Renal pelvis (tissue), 12 donors: ENCODE results near the gene MAGEA2B. TPM values are rescaled to one million over a fixed set of nuclear protein-coding genes. Genes with fewer than 3 reads are reported as not detected.
"Not testable (repeated sequence)": the region's sequence is repeated elsewhere in the genome, so short reads cannot be mapped to it uniquely, and the experiment has no call there.

Experiments
- DNase-seq: peaks from one replicate; pipeline ENCODE4 v3.0.0-alpha.2; 2013
- long read RNA-seq, 16 experiments: transcript quantifications; one replicate each; lab custom pipeline, GENCODE V29; 2026
- polyA plus RNA-seq, 3 donors: library from polyadenylated mRNA; unstranded; fragments of 120-200 nt; gene quantifications; one replicate each; pipeline ENCODE4 v1.2.1, GENCODE V29; 2013; ENCODE audit not compliant: insufficient read length in 3 of 3

MAGEA2B gene
- not detected for polyA plus RNA-seq
- long read RNA-seq, donor 1: 0 reads
- long read RNA-seq, donor 2: 0 reads
- long read RNA-seq, donor 3: 0 reads
- long read RNA-seq, donor 4: 0 reads
- long read RNA-seq, donor 5: 0 reads
- long read RNA-seq, donor 6: 0 reads
- long read RNA-seq, donor 7: 0 reads
- long read RNA-seq, donor 8: 0 reads
- long read RNA-seq, donor 9: 0 reads
- long read RNA-seq, donor 10: 0 reads
- long read RNA-seq, donor 11: 0 reads
- long read RNA-seq, donor 12: 0 reads
- long read RNA-seq, donor 13: 0 reads
- long read RNA-seq, donor 14: 0 reads
- long read RNA-seq, donor 15: 0 reads
- long read RNA-seq, donor 16: 0 reads

DNA sequence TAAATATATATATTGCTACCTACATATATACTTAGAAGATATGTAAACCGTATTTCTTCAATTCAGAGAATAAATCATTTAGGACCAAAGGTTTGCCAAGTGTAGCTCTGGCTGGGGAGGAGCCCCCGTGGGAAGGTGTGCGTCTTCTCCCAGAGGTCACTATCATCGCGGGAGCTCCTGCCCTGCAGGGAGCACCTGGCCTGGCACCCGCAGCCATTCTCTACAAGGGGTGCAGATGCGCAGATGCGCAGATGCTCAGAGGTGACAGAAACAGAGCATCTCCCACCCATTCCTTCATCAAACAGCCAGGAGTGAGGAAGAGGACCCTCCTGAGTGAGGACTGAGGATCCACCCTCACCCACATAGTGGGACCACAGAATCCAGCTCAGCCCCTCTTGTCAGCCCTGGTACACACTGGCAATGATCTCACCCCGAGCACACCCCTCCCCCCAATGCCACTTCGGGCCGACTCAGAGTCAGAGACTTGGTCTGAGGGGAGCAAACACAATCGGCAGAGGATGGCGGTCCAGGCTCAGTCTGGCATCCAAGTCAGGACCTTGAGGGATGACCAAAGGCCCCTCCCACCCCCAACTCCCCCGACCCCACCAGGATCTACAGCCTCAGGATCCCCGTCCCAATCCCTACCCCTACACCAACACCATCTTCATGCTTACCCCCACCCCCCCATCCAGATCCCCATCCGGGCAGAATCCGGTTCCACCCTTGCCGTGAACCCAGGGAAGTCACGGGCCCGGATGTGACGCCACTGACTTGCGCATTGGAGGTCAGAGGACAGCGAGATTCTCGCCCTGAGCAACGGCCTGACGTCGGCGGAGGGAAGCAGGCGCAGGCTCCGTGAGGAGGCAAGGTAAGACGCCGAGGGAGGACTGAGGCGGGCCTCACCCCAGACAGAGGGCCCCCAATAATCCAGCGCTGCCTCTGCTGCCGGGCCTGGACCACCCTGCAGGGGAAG lies at the start of gene MAGEA2B:
Gene MAGEA2B (plus strand): TSS at position 814 of the 973 bp plus-strand sequence. CDS start 2,479 bp downstream, outside the sequence.
- DNase-seq: not testable (repeated sequence)

GRCh38 chrX:152674135-152674534 lies 40.3 kb upstream of the MAGEA2B start:
- no peak for DNase-seq

- DNase-seq: not testable (repeated sequence)
These were observed 39.8 kb upstream of the MAGEA2B start for GRCh38 chrX:152674652-152675051.

DNA sequence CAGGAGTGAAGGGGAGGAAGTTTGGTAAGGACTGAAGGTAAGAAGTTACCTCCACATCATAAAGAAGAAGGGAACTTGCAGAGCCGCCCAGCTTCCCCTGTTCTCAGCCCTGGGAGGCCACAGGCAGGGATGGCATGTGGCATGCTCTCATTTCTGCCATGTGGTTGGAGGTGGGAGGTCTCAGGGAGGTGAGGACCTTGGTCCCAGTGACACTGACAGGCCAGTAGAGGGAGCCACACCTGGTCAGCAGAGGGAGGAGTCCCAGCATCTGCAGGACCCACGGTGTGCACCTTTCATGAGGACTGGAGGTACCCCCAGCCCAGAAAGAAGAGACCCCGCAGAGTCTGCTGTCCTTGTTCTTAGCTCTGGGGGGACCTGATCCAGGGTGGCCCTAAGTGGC lies 33.4 kb upstream of the MAGEA2B start:
- DNase-seq: not testable (repeated sequence)

DNA sequence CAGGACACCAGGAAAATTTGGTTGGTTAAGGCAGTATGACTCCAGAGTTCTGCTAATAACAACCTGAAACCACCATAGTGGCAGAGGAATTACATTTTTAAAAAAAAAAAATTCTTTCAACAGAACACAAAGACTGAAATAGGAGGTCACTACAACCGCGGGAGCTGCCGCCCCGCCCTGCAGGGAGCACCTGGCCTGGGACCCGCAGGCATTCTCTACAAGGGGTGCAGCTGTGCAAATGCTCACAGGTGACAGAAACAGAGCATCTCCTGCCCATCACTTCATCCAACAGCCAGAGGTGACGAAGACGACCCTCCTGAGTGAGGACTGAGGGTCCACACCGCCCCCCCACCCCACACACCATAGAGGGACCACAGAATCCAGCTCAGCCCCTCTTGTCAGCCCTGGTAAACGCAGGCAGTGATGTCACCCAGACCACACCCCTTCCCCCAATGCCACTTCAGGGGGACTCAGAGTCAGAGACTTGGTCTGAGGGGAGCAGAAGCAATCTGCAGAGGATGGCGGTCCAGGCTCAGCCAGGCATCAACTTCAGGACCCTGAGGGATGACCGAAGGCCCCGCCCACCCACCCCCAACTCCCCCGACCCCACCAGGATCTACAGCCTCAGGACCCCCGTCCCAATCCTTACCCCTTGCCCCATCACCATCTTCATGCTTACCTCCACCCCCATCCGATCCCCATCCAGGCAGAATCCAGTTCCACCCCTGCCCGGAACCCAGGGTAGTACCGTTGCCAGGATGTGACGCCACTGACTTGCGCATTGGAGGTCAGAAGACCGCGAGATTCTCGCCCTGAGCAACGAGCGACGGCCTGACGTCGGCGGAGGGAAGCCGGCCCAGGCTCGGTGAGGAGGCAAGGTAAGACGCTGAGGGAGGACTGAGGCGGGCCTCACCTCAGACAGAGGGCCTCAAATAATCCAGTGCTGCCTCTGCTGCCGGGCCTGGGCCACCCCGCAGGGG lies 16.2 kb upstream of the MAGEA2B start, which contains the start of gene MAGEA3:
Gene MAGEA3 (plus strand): TSS at position 843 of the 980 bp plus-strand sequence. CDS start 2,039 bp downstream, outside the sequence.
- not testable (repeated sequence) for DNase-seq

- DNase-seq: not testable (repeated sequence)
These were observed 14.0 kb upstream of the MAGEA2B start for GRCh38 chrX:152700390-152700789.

DNA sequence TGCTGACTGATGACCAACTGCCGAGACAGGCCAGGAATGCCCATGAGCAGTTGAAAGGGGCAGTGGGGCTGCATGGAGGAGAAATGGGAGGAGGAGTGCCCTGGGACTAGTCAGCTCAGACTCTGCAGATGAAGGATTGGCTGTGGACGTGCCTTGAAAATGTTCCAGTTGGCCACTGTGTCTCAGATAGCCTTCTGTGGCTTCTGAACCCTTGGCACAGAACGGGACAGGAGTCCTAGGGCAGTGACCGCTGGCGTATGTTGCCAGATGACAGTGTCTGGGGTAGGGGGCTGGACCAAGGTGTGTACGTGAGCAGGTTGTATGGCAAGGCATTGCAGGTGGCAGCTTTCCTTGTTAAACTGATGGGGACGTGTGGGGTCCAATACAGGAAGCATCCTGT lies 7.9 kb upstream of the MAGEA2B start:
- DNase-seq: not testable (repeated sequence)

DNA sequence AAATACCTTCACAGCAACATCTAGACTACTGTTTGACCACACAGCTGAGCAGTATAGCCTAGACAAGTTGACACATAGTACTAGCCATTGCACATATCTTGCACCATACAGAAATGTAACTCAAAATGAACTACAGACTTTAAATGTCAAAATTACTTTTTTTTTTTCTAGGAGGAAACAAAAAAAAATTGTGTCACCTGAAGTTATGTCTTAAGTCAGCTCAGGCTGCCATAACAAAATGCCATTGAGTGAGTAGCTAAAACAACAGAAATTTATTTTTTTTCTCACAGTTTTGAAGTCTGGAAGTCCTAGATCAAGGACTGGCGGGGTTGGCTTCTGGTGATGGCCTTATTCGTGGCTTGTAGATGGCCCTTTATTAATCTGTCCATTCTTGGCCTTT lies 5.3 kb upstream of the MAGEA2B start, which contains the start of gene CSAG2:
Gene CSAG2 (minus strand): TSS at position 101 of the 400 bp plus-strand sequence. CDS start 161 bp downstream, outside the sequence.
- not testable (repeated sequence) for DNase-seq

DNA sequence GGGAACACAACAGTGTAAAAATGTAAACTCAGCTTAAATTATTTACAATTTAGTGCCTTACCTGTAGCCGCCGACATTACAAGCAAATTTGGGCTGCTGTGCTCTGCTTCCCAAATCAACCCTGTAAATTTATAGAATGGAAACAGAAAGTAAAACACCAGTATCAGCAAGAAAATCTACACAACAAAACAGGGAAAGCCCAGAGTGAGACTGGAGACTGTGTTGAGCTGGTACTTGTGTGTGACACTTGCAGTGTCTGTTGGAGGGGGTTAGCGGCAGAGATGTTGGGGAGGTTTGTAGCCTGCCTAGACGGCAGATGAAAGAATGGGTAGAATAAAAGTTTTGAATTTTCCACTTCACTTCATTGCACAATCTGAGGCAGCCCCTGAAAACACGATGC lies 1.2 kb upstream of the MAGEA2B start:
- DNase-seq: not testable (repeated sequence)

DNA sequence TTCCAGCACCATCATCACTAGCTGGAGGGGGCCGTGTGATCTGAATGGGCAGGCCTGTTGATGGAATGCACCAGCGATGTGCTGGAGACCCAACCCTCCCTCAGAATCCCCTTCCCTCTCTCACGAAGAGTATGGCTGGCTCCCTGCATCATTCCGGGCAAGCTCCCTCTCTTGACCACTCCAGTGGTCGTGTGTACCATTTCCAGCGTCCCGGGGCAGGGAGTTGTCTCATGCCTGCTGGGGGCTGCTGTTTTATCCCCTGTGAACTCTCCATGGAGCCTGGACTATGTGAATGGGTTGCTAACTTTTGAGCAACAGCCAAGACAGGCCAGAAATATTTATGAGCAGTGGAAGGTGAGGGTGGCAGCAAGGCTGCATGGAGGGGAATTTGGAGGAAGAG lies 11.0 kb downstream of the MAGEA2B start:
- DNase-seq: no peak

GRCh38 chrX:152733261-152733975 lies 19.0 kb downstream of the MAGEA2B start, which contains the start of the genes CSAG1 and MAGEA12:
CSAG1 (minus strand) TSS chrX:152733721; CDS start chrX:152732460, 1,261 bp downstream.
MAGEA12 (plus strand) TSS chrX:152733757; CDS start chrX:152736162, 2,405 bp downstream.
- DNase-seq: no peak

GRCh38 chrX:152734143-152734858 lies 19.9 kb downstream of the MAGEA2B start:
- DNase-seq: not testable (repeated sequence)

DNA sequence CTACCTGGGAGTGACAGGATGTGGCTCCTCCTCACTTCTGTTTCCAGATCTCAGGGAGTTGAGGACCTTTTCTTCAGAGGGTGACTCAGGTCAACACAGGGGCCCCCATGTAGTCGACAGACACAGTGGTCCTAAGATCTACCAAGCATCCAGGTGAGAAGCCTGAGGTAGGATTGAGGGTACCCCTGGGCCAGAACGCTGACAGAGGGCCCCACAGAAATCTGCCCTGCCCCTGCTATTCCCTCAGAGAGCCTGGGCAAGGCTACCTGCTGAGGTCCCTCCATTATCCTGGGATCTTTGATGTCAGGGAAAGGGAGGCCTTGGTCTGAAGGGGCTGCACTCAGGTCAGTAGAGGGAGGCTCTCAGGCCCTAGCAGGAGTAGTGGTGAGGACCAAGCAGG lies 20.7 kb downstream of the MAGEA2B start:
- DNase-seq: no peak

- no peak for DNase-seq
These were observed 21.6 kb downstream of the MAGEA2B start for GRCh38 chrX:152735860-152736511.

DNA sequence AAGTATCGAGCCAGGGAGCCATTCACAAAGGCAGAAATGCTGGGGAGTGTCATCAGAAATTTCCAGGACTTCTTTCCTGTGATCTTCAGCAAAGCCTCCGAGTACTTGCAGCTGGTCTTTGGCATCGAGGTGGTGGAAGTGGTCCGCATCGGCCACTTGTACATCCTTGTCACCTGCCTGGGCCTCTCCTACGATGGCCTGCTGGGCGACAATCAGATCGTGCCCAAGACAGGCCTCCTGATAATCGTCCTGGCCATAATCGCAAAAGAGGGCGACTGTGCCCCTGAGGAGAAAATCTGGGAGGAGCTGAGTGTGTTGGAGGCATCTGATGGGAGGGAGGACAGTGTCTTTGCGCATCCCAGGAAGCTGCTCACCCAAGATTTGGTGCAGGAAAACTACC lies 22.1 kb downstream of the MAGEA2B start:
- not testable (repeated sequence) for DNase-seq

DNA sequence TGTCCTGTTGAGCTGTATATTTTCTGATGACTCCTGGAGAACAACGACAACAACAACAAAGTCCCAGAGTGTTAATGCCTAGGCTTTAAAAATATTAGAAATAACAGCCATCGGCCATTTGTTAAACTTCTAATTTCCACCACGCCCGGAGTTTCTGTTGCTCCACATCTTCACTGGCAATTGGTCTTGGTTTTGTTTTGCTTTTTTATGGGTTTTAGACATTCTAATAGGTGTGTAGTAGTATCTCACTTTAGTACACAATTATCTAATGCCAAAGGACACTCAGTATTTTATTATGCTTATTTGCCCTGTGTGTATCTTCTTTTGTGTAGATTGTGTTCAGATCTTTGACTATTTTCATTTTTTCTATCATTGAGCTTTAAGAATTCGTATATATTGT lies 24.1 kb downstream of the MAGEA2B start:
- DNase-seq: no peak

GRCh38 chrX:152753686-152754650 lies 39.5 kb downstream of the MAGEA2B start, which contains the start of gene MAGEA2:
MAGEA2 (minus strand) TSS chrX:152753842; CDS start chrX:152751363, 2,479 bp downstream.
- not testable (repeated sequence) for DNase-seq
